Activated T-cell treated with anti-CD3 and anti-CD28 coated beads, Interleukin-2, amount 50 U/mL, for 4 hours (primary cell): ENCODE measurements around the gene WDR13. TPM values are rescaled to one million over a fixed set of nuclear protein-coding genes. Genes with fewer than 3 reads are reported as not detected.

ENCODE experiments used
- ATAC-seq, 2 donors: fragments of 200-7000 bp; cut with Tn5 transposase; one replicate each; pipeline ENCODE4 v1.10.0; 2021
- DNase-seq: peaks from one replicate; pipeline ENCODE4 v3.0.0-alpha.2; 2020
- H3K27me3 Mint-ChIP-seq: one replicate; pipeline ENCODE4 v1.8.0; 2021; ENCODE audit warnings: low read depth, mixed read lengths
- H3K36me3 Mint-ChIP-seq: one replicate; pipeline ENCODE4 v1.8.0; 2022; ENCODE audit warnings: mixed read lengths; ENCODE audit not compliant: insufficient read depth
- H3K4me1 Mint-ChIP-seq: one replicate; pipeline ENCODE4 v1.8.0; 2021; ENCODE audit warnings: low read depth, mixed read lengths
- H3K4me3 Mint-ChIP-seq: one replicate; pipeline ENCODE4 v1.8.0; 2021; ENCODE audit warnings: mild to moderate bottlenecking, moderate library complexity, mixed read lengths
- H3K9me3 Mint-ChIP-seq: one replicate; pipeline ENCODE4 v1.8.0; 2021; ENCODE audit warnings: mixed read lengths
- total RNA-seq, 3 donors: library from RNA; stranded (reverse); gene quantifications; one replicate each; pipeline ENCODE4 v1.2.1, GENCODE V29; 2021

Gene WDR13
- total RNA-seq, 3 donors from 2014 or later = 36.4 to 49.5 (median 36.9) TPM

DNA sequence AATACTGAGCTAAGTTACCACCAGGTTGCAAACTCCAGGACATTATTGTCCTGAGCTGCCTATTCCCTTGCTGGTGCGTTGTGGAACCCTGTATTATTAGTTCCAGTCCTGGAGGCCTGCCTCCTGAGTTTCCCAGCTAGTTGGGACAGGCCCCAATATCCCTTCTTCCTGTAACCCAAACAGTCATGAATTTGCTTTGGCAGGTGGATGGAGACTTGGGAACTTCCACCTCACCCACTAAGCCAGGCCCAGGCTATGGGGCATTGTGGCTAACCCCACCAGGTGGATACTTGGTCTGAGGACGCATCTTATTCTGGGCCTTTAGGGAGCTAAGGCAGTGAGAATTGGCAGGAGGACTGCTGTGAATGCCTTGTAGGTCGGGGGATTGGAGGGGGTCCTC is 18.0 kb upstream of the WDR13 start:
- Mint-ChIP-seq H3K9me3 (no peaks in the 10 kb centered on the region), H3K27me3 (no peaks in the 10 kb centered on the region), H3K36me3 (peaks cover 29% of the 10 kb centered on the region), H3K4me3 (no peak overlapping the region), H3K4me1 (peaks cover 13% of the 10 kb centered on the region)
- ATAC-seq (no peak), DNase-seq (no peak)

DNA sequence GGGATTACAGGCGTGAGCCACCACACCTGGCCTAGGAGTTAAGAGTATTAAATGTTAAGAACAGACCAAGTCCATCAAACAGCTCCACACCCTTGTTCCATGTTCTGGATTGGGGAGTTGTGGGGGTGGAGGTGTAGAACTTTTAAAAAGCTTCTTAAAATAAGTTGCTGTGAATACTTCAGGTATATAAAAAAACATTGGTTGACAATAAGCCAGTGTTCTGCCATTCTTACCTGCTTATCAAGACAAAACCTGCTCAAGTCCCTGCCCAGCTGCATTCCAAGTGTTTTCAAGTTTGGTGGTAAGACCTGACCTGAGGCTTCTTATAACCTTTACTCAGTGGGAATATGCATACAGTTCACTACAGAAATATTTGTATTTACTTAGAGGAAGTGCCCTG is 16.6 kb upstream of the WDR13 start:
- DNase-seq (no peak), ATAC-seq (no peak)
- H3K27me3 Mint-ChIP-seq = no peaks in the 10 kb centered on the region
- H3K4me3 Mint-ChIP-seq = no peak overlapping the region
- H3K9me3 Mint-ChIP-seq = no peaks in the 10 kb centered on the region
- H3K36me3 Mint-ChIP-seq = peaks cover 21% of the 10 kb centered on the region
- peaks cover 9% of the 10 kb centered on the region for H3K4me1 Mint-ChIP-seq

DNA sequence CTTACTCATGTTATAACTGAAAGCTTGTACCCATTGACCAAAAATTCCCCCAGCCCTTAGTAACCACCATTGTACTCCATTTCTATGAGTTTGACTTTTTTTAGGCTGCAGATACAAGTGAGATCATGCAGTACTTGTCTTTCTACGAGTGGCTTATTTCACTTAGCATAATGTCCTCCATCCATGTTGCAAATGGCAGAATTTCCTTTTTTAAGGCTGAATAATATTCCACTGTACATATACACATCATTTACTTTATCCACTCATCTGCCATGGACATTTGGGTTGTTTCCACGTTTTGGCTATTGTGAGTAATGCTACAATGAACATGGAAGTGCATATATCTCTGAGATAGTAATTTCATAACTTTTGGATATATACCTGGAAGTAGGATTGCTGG is 12.6 kb upstream of the WDR13 start:
- ATAC-seq = no peak
- no peaks in the 10 kb centered on the region for H3K27me3 Mint-ChIP-seq

GRCh38 chrX:48589482-48590162 is 7.7 kb upstream of the WDR13 start:
- H3K4me1 Mint-ChIP-seq = no peaks in the 10 kb centered on the region
- ATAC-seq (no peak), DNase-seq (no peak)
- no peaks in the 10 kb centered on the region for H3K9me3 Mint-ChIP-seq
- H3K27me3 Mint-ChIP-seq = no peaks in the 10 kb centered on the region
- no peaks in the 10 kb centered on the region for H3K36me3 Mint-ChIP-seq
- H3K4me3 Mint-ChIP-seq = no peak overlapping the region

More for the DNA sequence above, 12.6 kb upstream of the WDR13 start:
- Mint-ChIP-seq H3K4me1 (no peaks in the 10 kb centered on the region), H3K36me3 (peaks cover 3% of the 10 kb centered on the region), H3K9me3 (no peaks in the 10 kb centered on the region), H3K4me3 (no peak overlapping the region)
- no peak for DNase-seq

GRCh38 chrX:48590203-48591103 is 6.8 kb upstream of the WDR13 start:
- Mint-ChIP-seq H3K36me3 (no peaks in the 10 kb centered on the region), H3K9me3 (no peaks in the 10 kb centered on the region), H3K4me1 (no peaks in the 10 kb centered on the region), H3K27me3 (no peaks in the 10 kb centered on the region), H3K4me3 (no peak overlapping the region)
- ATAC-seq (no peak), DNase-seq (no peak)

DNA sequence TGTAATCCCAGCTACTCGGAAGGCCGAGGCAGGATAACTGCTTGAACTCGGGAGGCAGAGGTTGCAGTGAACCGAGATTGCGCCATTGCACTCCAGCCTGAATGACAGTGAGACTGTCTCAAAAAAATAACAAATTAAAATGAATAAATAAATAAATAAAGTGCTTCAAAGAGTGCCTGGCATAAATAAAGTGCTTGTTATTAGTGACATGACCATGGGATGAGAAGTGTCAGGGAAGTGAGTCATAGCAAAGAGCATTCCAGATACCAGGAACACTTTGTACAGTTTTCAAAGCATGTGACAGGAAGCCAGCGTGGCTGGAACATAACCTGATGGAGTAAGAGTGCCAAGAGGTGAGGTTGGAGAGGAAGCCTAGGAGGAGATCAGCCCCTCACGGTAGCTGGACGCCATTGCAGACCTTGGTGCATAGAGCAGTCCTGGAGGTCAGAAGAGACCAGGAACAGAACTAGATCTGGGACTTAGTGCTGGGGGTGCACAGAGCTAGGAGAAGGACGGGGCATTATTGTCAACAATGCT is 6.0 kb upstream of the WDR13 start:
- ATAC-seq (no peak), DNase-seq (no peak)
- Mint-ChIP-seq H3K9me3 (no peaks in the 10 kb centered on the region), H3K36me3 (no peaks in the 10 kb centered on the region), H3K27me3 (no peaks in the 10 kb centered on the region), H3K4me1 (no peaks in the 10 kb centered on the region), H3K4me3 (no peak overlapping the region)

DNA sequence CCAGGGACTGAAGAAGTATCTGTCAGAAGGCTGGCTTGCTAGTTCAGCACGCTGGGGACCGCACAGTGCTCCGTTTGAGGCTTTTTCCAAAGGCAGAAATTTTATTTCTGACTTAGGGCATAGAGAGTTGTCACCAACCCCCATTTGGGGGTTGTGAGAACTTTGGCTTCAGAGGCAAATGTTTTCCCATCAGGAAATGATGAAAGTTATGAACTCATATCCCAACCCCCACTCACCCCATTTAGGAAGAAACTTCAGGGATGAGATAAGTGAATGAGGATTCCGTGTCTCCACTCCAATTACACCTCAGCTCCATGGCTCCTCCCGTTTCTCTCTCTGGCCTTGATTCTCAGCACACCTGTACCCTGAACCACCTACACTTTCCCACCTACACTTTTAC is 4.3 kb upstream of the WDR13 start:
- no peaks in the 10 kb centered on the region for H3K9me3 Mint-ChIP-seq

DNA sequence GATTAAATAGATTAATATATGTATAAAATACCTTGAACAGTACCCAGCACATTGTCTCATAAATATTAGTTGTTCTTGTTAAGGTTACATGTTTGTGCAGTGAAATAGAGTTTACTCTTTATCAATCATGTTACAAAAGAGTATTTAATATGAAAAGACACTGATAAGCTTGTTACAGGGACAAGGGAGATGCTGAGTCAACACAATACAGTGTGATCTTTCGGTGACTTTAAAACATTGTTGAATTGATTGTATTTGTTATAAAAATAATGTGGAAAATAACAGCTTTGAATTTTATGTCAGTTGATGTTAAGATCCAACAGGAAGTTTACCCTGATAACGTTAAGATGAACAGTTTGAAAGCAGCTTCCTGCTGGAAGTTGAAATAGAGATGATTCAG is 1.4 kb upstream of the WDR13 start:
- DNase-seq (no peak), ATAC-seq (no peak)
- no peak overlapping the region for H3K4me3 Mint-ChIP-seq
- H3K4me1 Mint-ChIP-seq = peaks cover 10% of the 10 kb centered on the region
- H3K9me3 Mint-ChIP-seq = no peaks in the 10 kb centered on the region
- H3K36me3 Mint-ChIP-seq = no peaks in the 10 kb centered on the region
- no peaks in the 10 kb centered on the region for H3K27me3 Mint-ChIP-seq

More for the DNA sequence above, 4.3 kb upstream of the WDR13 start:
- H3K4me1 Mint-ChIP-seq = peaks cover 3% of the 10 kb centered on the region
- H3K27me3 Mint-ChIP-seq = no peaks in the 10 kb centered on the region
- no peak for ATAC-seq
- DNase-seq = no peak
- no peak overlapping the region for H3K4me3 Mint-ChIP-seq
- no peaks in the 10 kb centered on the region for H3K36me3 Mint-ChIP-seq

DNA sequence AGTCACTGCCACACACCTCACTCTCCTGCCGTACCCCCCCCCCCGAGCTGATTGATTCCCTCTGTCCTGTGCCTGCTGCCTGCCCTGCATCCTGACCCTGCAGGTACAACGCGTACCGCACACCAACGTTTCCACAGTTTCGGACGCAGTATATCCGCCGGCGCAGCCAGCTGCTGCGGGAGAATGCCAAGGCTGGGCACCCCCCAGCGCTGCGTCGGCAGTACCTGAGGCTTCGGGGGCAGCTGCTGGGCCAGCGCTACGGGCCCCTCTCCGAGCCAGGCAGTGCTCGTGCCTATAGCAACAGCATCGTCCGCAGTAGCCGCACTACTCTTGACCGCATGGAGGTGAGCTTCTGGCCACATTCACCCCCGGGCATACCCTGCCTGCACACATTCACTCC is 1.3 kb downstream of the WDR13 start:
- no peaks in the 10 kb centered on the region for H3K27me3 Mint-ChIP-seq
- no peak for DNase-seq
- peak overlapping the region; percentile 96 for H3K4me3 Mint-ChIP-seq
- ATAC-seq = no peak
- H3K4me1 Mint-ChIP-seq = peaks cover 10% of the 10 kb centered on the region
- H3K36me3 Mint-ChIP-seq = no peaks in the 10 kb centered on the region
- H3K9me3 Mint-ChIP-seq = no peaks in the 10 kb centered on the region

DNA sequence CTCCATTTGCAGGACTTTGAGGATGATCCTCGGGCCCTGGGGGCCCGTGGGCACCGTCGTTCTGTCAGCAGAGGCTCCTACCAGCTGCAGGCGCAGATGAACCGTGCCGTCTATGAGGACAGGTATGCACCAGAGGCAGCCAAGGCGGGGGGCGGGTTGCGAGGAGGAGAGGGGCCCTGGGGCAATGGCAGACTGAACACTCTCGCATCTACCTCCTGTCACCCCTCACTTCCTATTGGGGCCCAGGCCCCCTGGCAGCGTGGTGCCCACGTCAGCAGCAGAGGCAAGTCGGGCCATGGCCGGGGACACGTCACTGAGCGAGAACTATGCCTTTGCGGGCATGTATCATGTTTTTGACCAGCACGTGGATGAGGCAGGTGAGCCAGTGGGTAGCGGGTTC is 2.0 kb downstream of the WDR13 start:
- Mint-ChIP-seq H3K4me1 (peaks cover 10% of the 10 kb centered on the region), H3K9me3 (no peaks in the 10 kb centered on the region), H3K36me3 (peaks cover under 1% of the 10 kb centered on the region), H3K27me3 (no peaks in the 10 kb centered on the region), H3K4me3 (no peak overlapping the region)
- DNase-seq = no peak
- no peak for ATAC-seq

DNA sequence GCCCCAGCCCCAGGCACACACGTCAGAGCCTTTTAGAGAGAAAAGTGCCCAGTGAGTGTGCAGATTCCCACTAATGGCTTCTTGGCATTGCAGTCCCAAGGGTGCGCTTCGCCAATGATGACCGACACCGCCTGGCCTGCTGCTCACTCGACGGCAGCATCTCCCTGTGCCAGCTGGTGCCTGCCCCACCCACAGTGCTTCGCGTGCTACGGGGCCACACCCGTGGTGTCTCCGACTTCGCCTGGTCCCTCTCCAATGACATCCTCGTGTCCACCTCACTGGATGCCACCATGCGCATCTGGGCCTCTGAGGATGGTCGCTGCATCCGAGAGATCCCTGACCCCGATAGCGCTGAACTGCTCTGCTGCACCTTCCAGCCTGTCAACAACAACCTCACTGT is 2.9 kb downstream of the WDR13 start:
- ATAC-seq (no peak), DNase-seq (no peak)
- Mint-ChIP-seq H3K4me1 (peaks cover 10% of the 10 kb centered on the region), H3K9me3 (no peaks in the 10 kb centered on the region), H3K36me3 (peaks cover 3% of the 10 kb centered on the region), H3K27me3 (no peaks in the 10 kb centered on the region), H3K4me3 (no peak overlapping the region)

- DNase-seq (no peak), ATAC-seq (no peak)
- H3K4me1 Mint-ChIP-seq = peaks cover 10% of the 10 kb centered on the region
- H3K36me3 Mint-ChIP-seq = peaks cover 5% of the 10 kb centered on the region
- no peak overlapping the region for H3K4me3 Mint-ChIP-seq
- H3K27me3 Mint-ChIP-seq = no peaks in the 10 kb centered on the region
- no peaks in the 10 kb centered on the region for H3K9me3 Mint-ChIP-seq
Measured at GRCh38 chrX:48601741-48602394, 4.6 kb downstream of the WDR13 start.

- Mint-ChIP-seq H3K4me3 (no peak overlapping the region), H3K4me1 (no peaks in the 10 kb centered on the region), H3K27me3 (no peaks in the 10 kb centered on the region), H3K9me3 (no peaks in the 10 kb centered on the region), H3K36me3 (peaks cover 5% of the 10 kb centered on the region)
- ATAC-seq = no peak
- no peak for DNase-seq
Measured at GRCh38 chrX:48604701-48605100, 7.4 kb downstream of the WDR13 start.

- H3K36me3 Mint-ChIP-seq = peaks cover 5% of the 10 kb centered on the region
- H3K4me3 Mint-ChIP-seq = no peak overlapping the region
- no peaks in the 10 kb centered on the region for H3K4me1 Mint-ChIP-seq
- no peak for ATAC-seq
- no peak for DNase-seq
- no peaks in the 10 kb centered on the region for H3K9me3 Mint-ChIP-seq
- no peaks in the 10 kb centered on the region for H3K27me3 Mint-ChIP-seq
Measured at GRCh38 chrX:48606091-48606490, 8.8 kb downstream of the WDR13 start.
